DND-41 (cell line): ENCODE data around the gene SNX20.

Experiments used
- ATAC-seq: fragments of 200-7000 bp; cut with Tn5 transposase; 3 replicates; pipeline ENCODE4 v1.9.1; 2021; ENCODE audit warnings: low read depth; ENCODE audit not compliant: insufficient read depth
- DNase-seq: peaks from one replicate; pipeline ENCODE4 v3.0.0-alpha.2; 2020
- H2AFZ ChIP-seq: 2 replicates; pipeline ENCODE4 v1.6.0; 2012; ENCODE audit warnings: low read depth, low read length
- H3K27ac ChIP-seq: 2 replicates; pipeline ENCODE4 v1.5.1; 2012; ENCODE audit warnings: low read length, inconsistent platforms
- H3K27me3 ChIP-seq: fragments of 200-600 bp; sonication (generic); 2 replicates; pipeline ENCODE4 v1.6.0; 2012; ENCODE audit warnings: low read length, mild to moderate bottlenecking, inconsistent platforms; ENCODE audit not compliant: insufficient read depth, poor library complexity
- H3K36me3 ChIP-seq: 2 replicates; pipeline ENCODE4 v1.5.1; 2012; ENCODE audit warnings: low read length, inconsistent platforms; ENCODE audit not compliant: insufficient read depth
- H3K4me1 ChIP-seq: 2 replicates; pipeline ENCODE4 v1.5.1; 2012; ENCODE audit warnings: mild to moderate bottlenecking, low read length; ENCODE audit not compliant: insufficient read depth
- H3K4me2 ChIP-seq: 2 replicates; pipeline ENCODE4 v1.6.0; 2012; ENCODE audit warnings: mild to moderate bottlenecking, moderate library complexity, low read length, inconsistent platforms; ENCODE audit not compliant: insufficient read depth
- H3K4me3 ChIP-seq, 2 experiments: fragments of 200-600 bp in 1 of 2; shearing (Covaris generic) in 1 of 2; 2 replicates each; pipeline ENCODE4 v1.5.1; 2012 to 2016; ENCODE audit warnings: inconsistent platforms in 2 of 2, low read length in 2 of 2, mild to moderate bottlenecking in 2 of 2, low read depth in 1 of 2, moderate library complexity in 1 of 2
- H3K79me2 ChIP-seq: 2 replicates; pipeline ENCODE4 v1.6.0; 2012; ENCODE audit warnings: low read length, inconsistent platforms; ENCODE audit not compliant: insufficient read depth
- H3K9ac ChIP-seq: 2 replicates; pipeline ENCODE4 v1.6.0; 2012; ENCODE audit warnings: low read depth, mild to moderate bottlenecking, inconsistent platforms, low read length, moderate library complexity
- H3K9me3 ChIP-seq: 2 replicates; pipeline ENCODE4 v1.5.1; 2012; ENCODE audit warnings: low read length, moderate library complexity, mild to moderate bottlenecking, inconsistent platforms; ENCODE audit not compliant: insufficient read depth, severe bottlenecking
- H4K20me1 ChIP-seq: 2 replicates; pipeline ENCODE4 v1.6.0; 2012; ENCODE audit warnings: low read length; ENCODE audit not compliant: insufficient read depth
- CTCF ChIP-seq: IDR thresholded peaks from 2 replicates; pipeline ENCODE4 v1.5.1; 2012; ENCODE audit warnings: borderline replicate concordance, low read length, moderate library complexity, mild to moderate bottlenecking; ENCODE audit not compliant: poor library complexity, severe bottlenecking; ENCODE audit errors: extremely low read depth
- EZH2 ChIP-seq: IDR thresholded peaks from 3 replicates; pipeline ENCODE4 v1.6.1; 2012; ENCODE audit warnings: borderline replicate concordance, low read depth, mild to moderate bottlenecking, moderate library complexity, low read length, inconsistent platforms; ENCODE audit not compliant: severe bottlenecking

SNX20 gene

GRCh38 chr16:50665128-50665878, 15.8 kb downstream of the SNX20 start:
- H3K4me3 ChIP-seq: peak overlapping the region in 1 of 2 experiments; percentile 44; a peak in 2 of 4 replicates
- DNase-seq: peak; percentile 81

GRCh38 chr16:50664270-50664669, 16.8 kb downstream of the SNX20 start:
- H3K36me3 ChIP-seq: no peaks in the 10 kb centered on the region
- ATAC-seq (no peak), DNase-seq (no peak)
- no peak overlapping the region for H3K9ac ChIP-seq
- H3K4me3 ChIP-seq: no peak overlapping the region
- no peak overlapping the region for H3K4me2 ChIP-seq
- peaks cover 4% of the 10 kb centered on the region for H3K4me1 ChIP-seq
- H3K27ac ChIP-seq: no peak overlapping the region
- no peaks in the 10 kb centered on the region for H3K27me3 ChIP-seq
- H3K9me3 ChIP-seq: no peaks in the 10 kb centered on the region
- TF ChIP-seq CTCF: no peak
- no peaks in the 10 kb centered on the region for H3K79me2 ChIP-seq
- H2AFZ ChIP-seq: no peak overlapping the region
- 0 out of 2 replicates have a peak, but pooled peaks cover 4% of the 10 kb centered on the region for H4K20me1 ChIP-seq

More at GRCh38 chr16:50665128-50665878, 15.8 kb downstream of the SNX20 start:
- H3K27me3 ChIP-seq: no peaks in the 10 kb centered on the region
- 0 out of 2 replicates have a peak, but pooled peaks cover 4% of the 10 kb centered on the region for H4K20me1 ChIP-seq
- peak overlapping the region; percentile 25; the same call in 1 of the 2 replicates for H3K9ac ChIP-seq
- peak; percentile 84 for ATAC-seq
- H3K36me3 ChIP-seq: no peaks in the 10 kb centered on the region
- no peaks in the 10 kb centered on the region for H3K9me3 ChIP-seq
- H3K27ac ChIP-seq: no peak overlapping the region
- H3K79me2 ChIP-seq: no peaks in the 10 kb centered on the region
- H3K4me2 ChIP-seq: peak overlapping the region; percentile 57
- TF ChIP-seq EZH2 (no peak), CTCF (peak; percentile 81)
- peaks cover 4% of the 10 kb centered on the region for H3K4me1 ChIP-seq
- peak overlapping the region; percentile 55 for H2AFZ ChIP-seq

GRCh38 chr16:50662306-50662940, 18.7 kb downstream of the SNX20 start:
- no peaks in the 10 kb centered on the region for H3K9me3 ChIP-seq
- no peak for ATAC-seq

More at GRCh38 chr16:50662306-50662940, 18.7 kb downstream of the SNX20 start:
- no peak overlapping the region for H3K9ac ChIP-seq
- no peaks in the 10 kb centered on the region for H3K79me2 ChIP-seq
- no peak overlapping the region for H2AFZ ChIP-seq
- no peaks in the 10 kb centered on the region for H3K27me3 ChIP-seq
- H3K4me2 ChIP-seq: no peak overlapping the region
- no peak overlapping the region for H3K4me3 ChIP-seq
- H3K36me3 ChIP-seq: no peaks in the 10 kb centered on the region
- no peak overlapping the region for H3K27ac ChIP-seq
- no peak for DNase-seq
- peaks cover 4% of the 10 kb centered on the region for H3K4me1 ChIP-seq
- H4K20me1 ChIP-seq: 0 out of 2 replicates have a peak, but pooled peaks cover 4% of the 10 kb centered on the region
- no peak for TF ChIP-seq EZH2
- no peak for TF ChIP-seq CTCF
